HepG2 (cell line): ENCODE measurements around the gene STX1B. TPM values are rescaled to one million over a fixed set of nuclear protein-coding genes. Genes with fewer than 3 reads are reported as not detected.
A peak's percentile ranks its signal among the peaks of the same experiment; 100 is the strongest.

ENCODE experiments used
- ATF2 ChIP-seq: sonication (generic); formaldehyde crosslinking; IDR thresholded peaks from 2 replicates; pipeline ENCODE4 v1.4.0; 2020; ENCODE audit warnings: missing genetic modification reagents
- BCL6 ChIP-seq: IDR thresholded peaks from 2 replicates; pipeline ENCODE4 v1.6.1; 2016; ENCODE audit warnings: missing genetic modification reagents, missing compliant biosample characterization
- CHCHD3 ChIP-seq: sonication (generic); formaldehyde crosslinking; IDR thresholded peaks from 2 replicates; pipeline ENCODE4 v1.8.0; 2022; ENCODE audit warnings: mild to moderate bottlenecking, missing genetic modification reagents, moderate library complexity
- EED ChIP-seq: sonication (generic); formaldehyde crosslinking; IDR thresholded peaks from 2 replicates; pipeline ENCODE4 v1.5.0; 2020; ENCODE audit warnings: mild to moderate bottlenecking, missing genetic modification reagents
- ETV6 ChIP-seq: sonication (generic); formaldehyde crosslinking; conservative IDR thresholded peaks from 2 replicates; pipeline ENCODE4 v1.4.0; 2020; ENCODE audit warnings: missing genetic modification reagents
- FOXP1 ChIP-seq, 2 experiments: fragments of 450-650 bp in 1 of 2; IDR thresholded peaks; 2 replicates each; pipeline ENCODE4 v1.6.1; 2017 to 2018; ENCODE audit warnings: antibody characterized with exemption in 1 of 2
- GMEB2 ChIP-seq: IDR thresholded peaks from 2 replicates; pipeline ENCODE4 v1.6.1; 2016; ENCODE audit warnings: missing biosample characterization, missing genetic modification reagents, low read depth
- GTF2F1 ChIP-seq: fragments of 150-350 bp; IDR thresholded peaks from 2 replicates; pipeline ENCODE4 v1.6.1; 2014; ENCODE audit warnings: low read length
- HNF1B ChIP-seq: sonication (generic); formaldehyde crosslinking; IDR thresholded peaks from 2 replicates; pipeline ENCODE4 v1.5.1; 2020; ENCODE audit warnings: mild to moderate bottlenecking, moderate library complexity, missing genetic modification reagents
- KDM5B ChIP-seq: sonication (generic); formaldehyde crosslinking; IDR thresholded peaks from 2 replicates; pipeline ENCODE4 v1.4.0; 2020; ENCODE audit warnings: missing genetic modification reagents, mild to moderate bottlenecking, borderline replicate concordance
- NKX3-1 ChIP-seq: sonication (generic); formaldehyde crosslinking; IDR thresholded peaks from 2 replicates; pipeline ENCODE4 v1.5.0; 2020; ENCODE audit warnings: missing genetic modification reagents
- PAXIP1 ChIP-seq: sonication (generic); formaldehyde crosslinking; conservative IDR thresholded peaks from 2 replicates; pipeline ENCODE4 v1.4.0; 2020; ENCODE audit warnings: mild to moderate bottlenecking, missing genetic modification reagents, moderate library complexity
- PRDM10 ChIP-seq: sonication (generic); formaldehyde crosslinking; IDR thresholded peaks from 2 replicates; pipeline ENCODE4 v1.4.0; 2020; ENCODE audit warnings: low read depth, missing genetic modification reagents
- SIX4 ChIP-seq: sonication (generic); formaldehyde crosslinking; IDR thresholded peaks from 2 replicates; pipeline ENCODE4 v1.4.0; 2020; ENCODE audit warnings: missing genetic modification reagents
- SKI ChIP-seq: fragments of 450-650 bp; IDR thresholded peaks from one replicate; pipeline ENCODE4 v1.6.1; 2018; ENCODE audit warnings: mild to moderate bottlenecking; ENCODE audit not compliant: partially characterized antibody
- ZBTB20 ChIP-seq: sonication (generic); formaldehyde crosslinking; IDR thresholded peaks from 2 replicates; pipeline ENCODE4 v1.8.1; 2023; ENCODE audit warnings: missing genetic modification reagents, low read depth, mild to moderate bottlenecking, borderline replicate concordance
- ZNF10 ChIP-seq: sonication (generic); formaldehyde crosslinking; IDR thresholded peaks from 2 replicates; pipeline ENCODE4 v1.4.0; 2020; ENCODE audit warnings: mild to moderate bottlenecking, low read depth, missing genetic modification reagents, borderline replicate concordance
- ZNF329 ChIP-seq: sonication (generic); formaldehyde crosslinking; IDR thresholded peaks from 2 replicates; pipeline ENCODE4 v1.9.0; 2021; ENCODE audit warnings: low read depth, mild to moderate bottlenecking, missing genetic modification reagents
- ZNF546 ChIP-seq: sonication (generic); formaldehyde crosslinking; conservative IDR thresholded peaks from 2 replicates; pipeline ENCODE4 v1.8.1; 2023; ENCODE audit warnings: mild to moderate bottlenecking, missing genetic modification reagents
- polyA plus RNA-seq, 8 experiments: library from polyadenylated mRNA; depleted of rRNA in 3 of 8; stranded (reverse) in 7 of 8; unstranded in 1 of 8; fragments of >200 nt; fragmentation: Illumina TruSeq in 4 of 8; extraction: Trizol in 4 of 8; gene quantifications; 2 replicates each; pipeline versions ENCODE4 v1.2.1 to v1.2.3, GENCODE V29; 2011 to 2016; ENCODE audit warnings: low read depth in 4 of 8, missing spikeins in 1 of 8, mixed read lengths in 1 of 8; ENCODE audit not compliant: insufficient read depth in 1 of 8
- total RNA-seq, 5 experiments: library from RNA; depleted of rRNA; stranded (reverse); fragments of >200 nt; fragmentation: Illumina TruSeq; extraction: Trizol; gene quantifications; 2 replicates each; pipeline ENCODE4 v1.2.3, GENCODE V29; 2016; ENCODE audit warnings: low read depth in 1 of 5

STX1B gene
- total and polyA plus RNA-seq, 2 of the 13 experiments (the other 11 are each of a cell fraction or from before 2014, with no cell fraction given), result 2.1 to 3.0 TPM

DNA sequence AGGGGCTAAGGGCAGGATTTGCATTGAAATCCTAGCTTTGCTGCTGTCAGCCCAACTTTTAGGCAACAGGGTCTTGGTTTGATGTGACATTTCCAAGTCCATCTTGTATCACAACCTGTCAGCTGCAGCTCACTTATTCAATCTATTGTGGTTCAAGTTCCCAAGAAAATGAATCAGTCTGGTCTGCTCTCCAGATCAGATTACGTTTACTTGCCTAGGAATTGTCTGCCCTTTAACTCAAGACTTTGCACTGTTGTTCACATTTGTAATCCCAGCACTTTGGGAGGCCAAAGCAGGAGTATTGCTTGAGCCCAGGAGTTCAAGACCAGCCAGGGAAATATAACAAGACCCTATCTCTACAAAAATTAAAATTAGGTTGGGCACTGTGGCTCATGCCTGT, 32.9 kb upstream of the STX1B start (continued):
- TF ChIP-seq PRDM10 (CRISPR knock-in tag) (no peak), BCL6 (CRISPR knock-in tag) (peak; percentile 51; the same call in 1 of the 2 replicates), SKI (peak; percentile 65), FOXP1 (IDR thresholded peaks at IDR 0.05) (no peak), FOXP1 (CRISPR knock-in tag; IDR thresholded peaks at IDR 0.05) (0 out of 2 replicates have a peak, but pooled peaks have one; percentile 35), ZNF546 (no peak), ETV6 (CRISPR knock-in tag) (no peak), ATF2 (CRISPR knock-in tag) (no peak), GMEB2 (no peak), KDM5B (CRISPR knock-in tag) (no peak), HNF1B (CRISPR knock-in tag) (peak; percentile 45; the same call in 1 of the 2 replicates), SIX4 (CRISPR knock-in tag) (peak; percentile 95), ZNF10 (CRISPR knock-in tag) (no peak), ZBTB20 (CRISPR knock-in tag) (no peak), NKX3-1 (CRISPR knock-in tag) (no peak), PAXIP1 (CRISPR knock-in tag) (peak; percentile 48), ZNF329 (CRISPR knock-in tag) (no peak), CHCHD3 (CRISPR knock-in tag) (no peak), GTF2F1 (no peak), EED (CRISPR knock-in tag) (no peak)
